GM12865 (cell line): Measurements from ENCODE around the gene ZNF207.
"Not testable (repeated sequence)": the region's sequence is repeated elsewhere in the genome, so short reads cannot be mapped to it uniquely, and the experiment has no call there.

Experiments
- DNase-seq: peaks from one replicate; pipeline ENCODE4 v3.0.0; 2010; ENCODE audit warnings: low read depth
- H3K4me3 ChIP-seq: 2 replicates; pipeline ENCODE4 v1.5.1; 2011; ENCODE audit warnings: mild to moderate bottlenecking, low read depth, low read length, control low read depth
- CTCF ChIP-seq: IDR thresholded peaks from 2 replicates; pipeline ENCODE4 v1.5.1; 2011; ENCODE audit warnings: low read length, control low read depth, low read depth, inconsistent platforms; ENCODE audit not compliant: insufficient read depth; ENCODE audit errors: missing control alignments

Gene ZNF207

GRCh38 chr17:32345951-32346600 is 3.9 kb upstream of the ZNF207 start:
- no peak for TF ChIP-seq CTCF

GRCh38 chr17:32348483-32348800 is 1.5 kb upstream of the ZNF207 start:
- no peak overlapping the region for H3K4me3 ChIP-seq
- DNase-seq: no peak

More at GRCh38 chr17:32345951-32346600, 3.9 kb upstream of the ZNF207 start:
- H3K4me3 ChIP-seq: no peak overlapping the region
- DNase-seq: no peak

GRCh38 chr17:32349503-32349853 is 479 bp upstream of the ZNF207 start:
- no peak for TF ChIP-seq CTCF
- peak; percentile 44 for DNase-seq

More at GRCh38 chr17:32348483-32348800, 1.5 kb upstream of the ZNF207 start:
- no peak for TF ChIP-seq CTCF

GRCh38 chr17:32350666-32351418 is 885 bp downstream of the ZNF207 start:
- no peak for TF ChIP-seq CTCF
- peak overlapping the region; percentile 65 for H3K4me3 ChIP-seq
- peak; percentile 73 for DNase-seq

More at GRCh38 chr17:32349503-32349853, 479 bp upstream of the ZNF207 start:
- peak overlapping the region; percentile 65 for H3K4me3 ChIP-seq

GRCh38 chr17:32352734-32353133 is 2.8 kb downstream of the ZNF207 start:
- DNase-seq: not testable (repeated sequence)
- H3K4me3 ChIP-seq: peak overlapping the region; percentile 65

GRCh38 chr17:32355649-32356377 is 5.9 kb downstream of the ZNF207 start:
- DNase-seq: no peak
- no peak for TF ChIP-seq CTCF
- no peak overlapping the region for H3K4me3 ChIP-seq

GRCh38 chr17:32356378-32356743 is 6.4 kb downstream of the ZNF207 start:
- no peak for TF ChIP-seq CTCF
- no peak for DNase-seq

More at GRCh38 chr17:32356378-32356743, 6.4 kb downstream of the ZNF207 start:
- H3K4me3 ChIP-seq: no peak overlapping the region
